Measurements from ENCODE around the gene TCTA.

The TCTA gene

GRCh38 chr3:49422379-49423248 lies 10.4 kb downstream of the TCTA start, which contains the start of gene AMT:
Gene AMT (minus strand): TSS chr3:49422473. CDS start chr3:49422450, 23 bp downstream.
- no peaks in the 10 kb centered on the region for H3K9me3 ChIP-seq (replicated peaks in 1 of 11)
- H3K27me3 ChIP-seq = no peaks in the 10 kb centered on the region
- H3K4me3 ChIP-seq = peak within 1 kb of the TSS in 4 of 10 experiments; percentile 2 to 38 (median 15); a peak in 4 of 20 replicates
- peaks cover 0 to 51% (median 14%) of the 10 kb centered on the region in 11 experiments; a peak in 13 of 22 replicates for H3K36me3 ChIP-seq
- peaks cover 0 to 4% (median 0%) of the 10 kb centered on the region in 11 experiments; a peak in 1 of 22 replicates for H4K20me1 ChIP-seq
- peak within 1 kb of the TSS; percentile 43 to 98 (median 79) for H3K4me2 ChIP-seq
- TF ChIP-seq Cebpa-rat (IDR thresholded peaks at IDR 0.05) = no peak
- peaks cover 67 to 82% (median 74%) of the 10 kb centered on the region in 10 experiments for H3K4me1 ChIP-seq
- H3K27ac ChIP-seq = peak within 1 kb of the TSS in 9 of 11 experiments; percentile 12 to 61 (median 30); a peak in 14 of 22 replicates
- H3K9ac ChIP-seq = peak within 1 kb of the TSS in 6 of 11 experiments; percentile 1 to 40 (median 24); a peak in 8 of 22 replicates

DNA sequence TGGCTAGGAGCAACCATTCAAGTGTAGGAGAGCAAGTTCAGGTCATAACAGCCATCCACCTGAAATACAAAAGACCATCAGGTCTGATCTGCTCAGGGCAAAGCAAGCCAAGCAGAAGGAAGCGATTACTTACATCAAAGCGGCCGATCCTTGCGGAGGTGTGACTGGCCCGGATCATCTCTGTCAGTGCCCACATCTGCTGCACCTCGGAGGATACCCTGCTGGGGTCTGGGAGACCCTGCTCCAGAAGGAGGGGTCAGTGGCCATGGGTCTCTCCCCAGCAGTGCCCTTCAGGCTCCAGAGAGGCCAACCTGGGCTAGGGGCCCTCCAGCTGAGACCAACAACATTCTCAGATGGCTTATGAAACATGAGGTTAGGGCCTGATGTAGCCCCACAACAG lies 12.6 kb downstream of the TCTA start:
- peaks cover 0 to 41% (median 11%) of the 10 kb centered on the region in 11 experiments; a peak in 13 of 22 replicates for H3K36me3 ChIP-seq
- no peaks in the 10 kb centered on the region for H3K9me3 ChIP-seq (replicated peaks in 1 of 11)
- peak overlapping the region in 8 of 11 experiments; percentile 1 to 66 (median 49); a peak in 9 of 22 replicates for H3K27ac ChIP-seq
- peaks cover 63 to 76% (median 68%) of the 10 kb centered on the region in 10 experiments for H3K4me1 ChIP-seq
- H3K9ac ChIP-seq = peak overlapping the region in 4 of 11 experiments; percentile 9 to 41 (median 34); a peak in 6 of 22 replicates
- H3K27me3 ChIP-seq = no peaks in the 10 kb centered on the region
- H4K20me1 ChIP-seq = no peaks in the 10 kb centered on the region; a peak in 1 of 22 replicates
- H3K4me2 ChIP-seq = peak overlapping the region; percentile 43 to 98 (median 79); a peak in 21 of 22 replicates
- H3K4me3 ChIP-seq = no peak overlapping the region
- TF ChIP-seq Cebpa-rat (IDR thresholded peaks at IDR 0.05) = no peak

DNA sequence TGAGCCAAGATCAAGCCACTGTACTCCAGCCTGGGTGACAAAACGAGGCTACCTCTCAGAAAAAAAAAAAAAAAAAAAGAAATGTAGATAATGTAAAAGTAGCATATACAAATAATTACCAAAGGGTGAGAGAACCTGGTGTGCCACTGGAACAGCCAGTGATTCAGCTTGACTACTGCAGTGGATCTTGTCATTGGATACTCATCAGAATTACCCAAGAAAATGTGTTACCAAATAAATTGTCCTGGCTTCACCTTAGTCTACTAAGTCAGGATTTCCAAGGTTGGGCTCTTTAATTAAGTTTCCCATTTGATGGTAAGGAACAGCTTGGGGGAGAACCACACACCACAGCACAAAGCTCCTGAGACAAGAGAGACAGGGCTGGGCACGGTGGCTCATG lies 15.4 kb downstream of the TCTA start:
- Histone ChIP-seq H3K36me3 (peaks cover 0 to 32% (median 0%) of the 10 kb centered on the region in 11 experiments; a peak in 6 of 22 replicates), H3K27me3 (no peaks in the 10 kb centered on the region), H3K4me2 (peak overlapping the region in 9 of 11 experiments; percentile 73 to 93 (median 79); a peak in 11 of 22 replicates), H3K4me3 (no peak overlapping the region), H3K9me3 (replicated peaks in 1 of 11) (no peaks in the 10 kb centered on the region), H3K27ac (peak overlapping the region in 1 of 11 experiments; percentile 23; a peak in 1 of 22 replicates), H3K4me1 (peaks cover 45 to 59% (median 52%) of the 10 kb centered on the region in 10 experiments), H4K20me1 (no peaks in the 10 kb centered on the region), H3K9ac (no peak overlapping the region)
- TF ChIP-seq Cebpa-rat (IDR thresholded peaks at IDR 0.05) = no peak

GRCh38 chr3:49428752-49429080 lies 16.5 kb downstream of the TCTA start:
- H3K9ac ChIP-seq = peak overlapping the region; percentile 80 to 89 (median 84)
- H3K4me2 ChIP-seq = peak overlapping the region; percentile 73 to 93 (median 80)

GRCh38 chr3:49434731-49435130 lies 22.5 kb downstream of the TCTA start:
- TF ChIP-seq Cebpa-rat (IDR thresholded peaks at IDR 0.05) = no peak
- Histone ChIP-seq H3K9ac (peak overlapping the region in 1 of 11 experiments; percentile 18; a peak in 1 of 22 replicates), H3K4me1 (peaks cover 6 to 39% (median 9%) of the 10 kb centered on the region in 10 experiments; a peak in 18 of 20 replicates), H3K9me3 (replicated peaks in 1 of 11) (no peaks in the 10 kb centered on the region), H3K27me3 (no peaks in the 10 kb centered on the region), H4K20me1 (no peaks in the 10 kb centered on the region), H3K27ac (peak overlapping the region in 3 of 11 experiments; percentile 49 to 55 (median 53); a peak in 5 of 22 replicates), H3K4me3 (no peak overlapping the region), H3K4me2 (peak overlapping the region in 3 of 11 experiments; percentile 18 to 50 (median 34); a peak in 5 of 22 replicates), H3K36me3 (no peaks in the 10 kb centered on the region)

More at GRCh38 chr3:49428752-49429080, 16.5 kb downstream of the TCTA start:
- Histone ChIP-seq H3K27me3 (no peaks in the 10 kb centered on the region), H3K4me3 (peak overlapping the region; percentile 55 to 75 (median 65)), H3K9me3 (replicated peaks in 1 of 11) (no peaks in the 10 kb centered on the region), H3K27ac (peak overlapping the region; percentile 86 to 93 (median 88)), H3K36me3 (peaks cover 0 to 24% (median 0%) of the 10 kb centered on the region in 11 experiments; a peak in 6 of 22 replicates), H4K20me1 (no peaks in the 10 kb centered on the region), H3K4me1 (peaks cover 36 to 47% (median 41%) of the 10 kb centered on the region in 10 experiments)
- no peak for TF ChIP-seq Cebpa-rat (IDR thresholded peaks at IDR 0.05)

DNA sequence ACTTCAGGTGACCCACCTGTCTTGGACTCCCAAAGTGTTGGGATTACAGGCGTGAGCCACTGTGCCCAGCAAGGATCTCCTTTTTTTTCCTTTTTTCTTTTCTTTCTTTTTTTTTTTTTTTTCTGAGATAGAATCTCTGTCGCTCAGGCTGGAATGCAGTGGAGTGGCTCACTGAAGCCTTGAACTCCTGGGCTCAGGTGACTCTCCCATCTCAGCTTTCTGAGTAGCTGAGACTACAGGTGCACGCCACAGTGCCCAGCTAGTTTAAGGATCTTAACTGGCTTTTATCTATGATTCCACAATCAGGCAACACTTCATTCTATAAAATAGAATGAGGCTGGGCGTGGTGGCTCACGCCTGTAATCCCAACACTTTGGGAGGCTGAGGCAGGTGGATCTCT lies 33.2 kb downstream of the TCTA start:
- H3K4me3 ChIP-seq = no peak overlapping the region
- peak overlapping the region; percentile 79 to 89 (median 85); a peak in 20 of 22 replicates for H3K27ac ChIP-seq
- peaks cover 58 to 71% (median 64%) of the 10 kb centered on the region in 10 experiments for H3K4me1 ChIP-seq
- TF ChIP-seq Cebpa-rat (IDR thresholded peaks at IDR 0.05) = no peak; a peak in 1 of 22 replicates
- H3K9me3 ChIP-seq (replicated peaks in 1 of 11) = no peaks in the 10 kb centered on the region
- no peaks in the 10 kb centered on the region for H3K36me3 ChIP-seq
- H4K20me1 ChIP-seq = no peaks in the 10 kb centered on the region
- H3K27me3 ChIP-seq = no peaks in the 10 kb centered on the region
- H3K4me2 ChIP-seq = peak overlapping the region; percentile 60 to 87 (median 71); a peak in 21 of 22 replicates
- H3K9ac ChIP-seq = peak overlapping the region in 6 of 11 experiments; percentile 23 to 74 (median 46); a peak in 9 of 22 replicates

DNA sequence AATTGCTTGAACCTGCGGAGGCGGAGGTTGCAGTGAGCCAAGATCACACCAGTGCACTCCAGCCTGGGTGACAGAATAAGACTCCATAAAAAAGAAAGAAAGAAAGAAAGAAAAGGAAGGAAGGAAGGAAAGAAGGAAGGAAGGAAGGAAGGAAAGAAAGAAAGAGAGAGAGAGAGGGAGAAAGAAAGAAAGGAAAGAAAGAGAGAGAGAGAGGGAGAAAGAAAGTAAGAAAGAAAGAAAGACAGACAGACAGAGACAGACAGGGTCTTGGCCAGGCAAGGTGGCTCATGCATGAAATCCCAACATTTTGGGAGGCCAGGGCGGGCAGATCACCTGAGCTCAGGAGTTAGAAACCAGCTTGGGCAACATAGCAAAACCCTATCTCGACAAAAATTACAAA lies 41.4 kb downstream of the TCTA start:
- no peak for TF ChIP-seq Cebpa-rat (IDR thresholded peaks at IDR 0.05)
- H3K4me2 ChIP-seq = peak overlapping the region in 8 of 11 experiments; percentile 41 to 62 (median 53); a peak in 15 of 22 replicates
- H3K4me3 ChIP-seq = no peak overlapping the region
- no peaks in the 10 kb centered on the region for H3K27me3 ChIP-seq
- H3K4me1 ChIP-seq = peaks cover 4 to 30% (median 19%) of the 10 kb centered on the region in 10 experiments; a peak in 18 of 20 replicates
- peak overlapping the region in 1 of 11 experiments; percentile 22; a peak in 1 of 22 replicates for H3K27ac ChIP-seq
- 0 out of 22 replicates have a peak overlapping the region, but pooled peaks of 1 of the 11 experiments have one; percentile 44 for H3K9ac ChIP-seq
- H3K9me3 ChIP-seq (replicated peaks in 1 of 11) = no peaks in the 10 kb centered on the region
- no peaks in the 10 kb centered on the region for H4K20me1 ChIP-seq
- H3K36me3 ChIP-seq = no peaks in the 10 kb centered on the region

DNA sequence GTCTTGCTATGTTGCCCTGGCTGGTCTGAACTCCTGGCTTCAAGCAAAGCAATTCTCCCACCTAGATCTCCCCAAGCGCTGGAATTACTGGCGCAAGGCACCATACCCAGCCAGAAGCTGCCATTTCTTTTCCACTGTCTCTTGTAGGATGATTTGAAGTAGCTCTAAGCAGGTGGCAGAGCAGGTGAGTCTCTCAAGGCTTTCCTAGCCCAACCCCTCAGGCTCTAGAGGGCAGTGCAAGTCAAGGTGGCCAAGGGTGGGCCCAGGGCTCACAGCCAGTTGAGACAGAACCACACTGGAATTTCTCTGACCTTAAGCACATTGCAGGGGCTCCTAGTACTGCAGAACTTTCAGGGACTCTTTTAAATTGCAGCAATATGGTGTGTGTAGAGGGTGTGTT lies 42.2 kb downstream of the TCTA start:
- no peak overlapping the region for H3K4me3 ChIP-seq
- H3K27me3 ChIP-seq = no peaks in the 10 kb centered on the region
- H3K27ac ChIP-seq = no peak overlapping the region
- no peaks in the 10 kb centered on the region for H4K20me1 ChIP-seq
- H3K4me1 ChIP-seq = peaks cover 0 to 26% (median 15%) of the 10 kb centered on the region in 10 experiments; a peak in 16 of 20 replicates
- no peaks in the 10 kb centered on the region for H3K9me3 ChIP-seq (replicated peaks in 1 of 11)
- H3K36me3 ChIP-seq = no peaks in the 10 kb centered on the region
- no peak overlapping the region for H3K9ac ChIP-seq
- H3K4me2 ChIP-seq = peak overlapping the region in 4 of 11 experiments; percentile 4 to 53 (median 50); a peak in 2 of 22 replicates
- no peak for TF ChIP-seq Cebpa-rat (IDR thresholded peaks at IDR 0.05)
